SHP77 (cell line): ENCODE data around the gene TMEM114.

Experiments
- DNase-seq, 2 experiments: peaks; one replicate each; lab custom pipeline; 2025; lab: John Stamatoyannopoulos, UW

Gene TMEM114

GRCh38 chr16:8589900-8590688, at the start of gene TMEM114:
Gene TMEM114, minus strand, starts transcription at chr16:8590511. Its CDS starts 673 bp downstream, at chr16:8589838.
- no peak for DNase-seq

- no peak for DNase-seq
Measured at GRCh38 chr16:8639694-8640093, 49.4 kb upstream of the TMEM114 start.

GRCh38 chr16:8634991-8635736, 44.9 kb upstream of the TMEM114 start:
- DNase-seq, result peak; percentile 35 to 41

GRCh38 chr16:8632675-8633182, 42.4 kb upstream of the TMEM114 start:
- no peak for DNase-seq

- DNase-seq, result no peak
Measured at GRCh38 chr16:8631818-8632465, 41.6 kb upstream of the TMEM114 start.

GRCh38 chr16:8631373-8631772, 41.1 kb upstream of the TMEM114 start:
- DNase-seq, result no peak

GRCh38 chr16:8630255-8630953, 40.1 kb upstream of the TMEM114 start:
- no peak for DNase-seq

GRCh38 chr16:8628981-8629725, 38.8 kb upstream of the TMEM114 start:
- DNase-seq, result no peak

GRCh38 chr16:8627456-8627855, 37.1 kb upstream of the TMEM114 start:
- no peak for DNase-seq

- no peak for DNase-seq
Measured at GRCh38 chr16:8626946-8627345, 36.6 kb upstream of the TMEM114 start.

- no peak for DNase-seq
Measured at GRCh38 chr16:8625491-8626087, 35.3 kb upstream of the TMEM114 start.

- DNase-seq, result no peak
Measured at GRCh38 chr16:8623634-8624033, 33.3 kb upstream of the TMEM114 start.

GRCh38 chr16:8622315-8622656, 32.0 kb upstream of the TMEM114 start:
- no peak for DNase-seq

- peak; percentile 63 to 81 for DNase-seq
Measured at GRCh38 chr16:8621572-8622314, 31.4 kb upstream of the TMEM114 start, which contains the start of gene METTL22. Gene METTL22, plus strand, starts transcription at chr16:8621698. Its CDS starts 3,968 bp downstream, at chr16:8625666.

GRCh38 chr16:8621222-8621571, 30.9 kb upstream of the TMEM114 start:
- DNase-seq, result no peak

- no peak for DNase-seq
Measured at GRCh38 chr16:8620535-8620934, 30.2 kb upstream of the TMEM114 start.

- no peak for DNase-seq
Measured at GRCh38 chr16:8619671-8620370, 29.5 kb upstream of the TMEM114 start.

- no peak for DNase-seq
Measured at GRCh38 chr16:8614435-8615029, 24.2 kb upstream of the TMEM114 start.
